ENCODE measurements around the gene SCAF8.
A peak's percentile ranks its signal among the peaks of the same experiment; 100 is the strongest.

The SCAF8 gene, protein sequence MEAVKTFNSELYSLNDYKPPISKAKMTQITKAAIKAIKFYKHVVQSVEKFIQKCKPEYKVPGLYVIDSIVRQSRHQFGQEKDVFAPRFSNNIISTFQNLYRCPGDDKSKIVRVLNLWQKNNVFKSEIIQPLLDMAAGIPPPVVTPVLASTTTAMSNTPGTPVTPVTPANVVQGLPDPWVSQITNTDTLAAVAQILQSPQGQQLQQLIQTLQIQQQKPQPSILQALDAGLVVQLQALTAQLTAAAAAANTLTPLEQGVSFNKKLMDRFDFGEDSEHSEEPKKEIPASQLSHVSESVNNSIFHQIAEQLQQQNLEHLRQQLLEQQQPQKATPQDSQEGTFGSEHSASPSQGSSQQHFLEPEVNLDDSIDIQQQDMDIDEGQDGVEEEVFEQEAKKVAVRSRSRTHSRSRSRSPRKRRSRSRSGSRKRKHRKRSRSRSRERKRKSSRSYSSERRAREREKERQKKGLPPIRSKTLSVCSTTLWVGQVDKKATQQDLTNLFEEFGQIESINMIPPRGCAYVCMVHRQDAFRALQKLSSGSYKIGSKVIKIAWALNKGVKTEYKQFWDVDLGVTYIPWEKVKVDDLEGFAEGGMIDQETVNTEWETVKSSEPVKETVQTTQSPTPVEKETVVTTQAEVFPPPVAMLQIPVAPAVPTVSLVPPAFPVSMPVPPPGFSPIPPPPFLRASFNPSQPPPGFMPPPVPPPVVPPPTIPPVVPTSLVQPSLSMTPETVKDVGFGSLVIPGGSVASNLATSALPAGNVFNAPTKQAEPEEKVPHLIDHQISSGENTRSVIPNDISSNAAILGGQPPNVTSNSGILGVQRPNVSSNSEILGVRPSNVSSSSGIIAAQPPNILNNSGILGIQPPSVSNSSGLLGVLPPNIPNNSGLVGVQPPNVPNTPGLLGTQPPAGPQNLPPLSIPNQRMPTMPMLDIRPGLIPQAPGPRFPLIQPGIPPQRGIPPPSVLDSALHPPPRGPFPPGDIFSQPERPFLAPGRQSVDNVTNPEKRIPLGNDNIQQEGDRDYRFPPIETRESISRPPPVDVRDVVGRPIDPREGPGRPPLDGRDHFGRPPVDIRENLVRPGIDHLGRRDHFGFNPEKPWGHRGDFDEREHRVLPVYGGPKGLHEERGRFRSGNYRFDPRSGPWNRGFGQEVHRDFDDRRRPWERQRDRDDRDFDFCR (N-terminal part only)

DNA sequence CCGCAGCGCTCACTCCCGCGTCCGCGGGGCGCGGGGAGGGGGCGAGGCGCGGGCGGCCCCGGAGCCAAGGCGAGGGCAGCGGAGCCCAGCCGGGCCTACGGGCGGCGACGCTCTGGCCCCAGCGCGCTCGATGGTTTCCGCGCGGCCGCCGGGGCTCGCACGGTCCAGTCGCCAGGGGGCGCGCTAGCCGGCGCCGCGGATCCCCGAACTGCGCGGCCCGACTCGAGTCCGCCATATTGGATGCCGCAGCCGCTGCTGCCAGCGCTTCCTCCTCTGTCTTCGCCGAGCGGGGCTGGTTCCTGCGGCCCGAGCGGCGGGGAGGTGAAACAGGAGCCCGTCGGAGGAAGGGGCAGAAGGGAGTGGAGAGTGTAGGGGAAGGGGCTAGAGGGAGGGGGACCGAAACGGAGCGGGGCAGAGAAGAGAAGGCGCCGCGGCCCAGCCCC is at the start of gene SCAF8:
TSS of gene SCAF8 (plus strand) at position 234 of the 443 bp plus-strand sequence. CDS start 485 bp downstream, outside the sequence.
- H3K4me1 ChIP-seq (ENCODE audit: control insufficient read depth, insufficient read depth, low read length) = peaks cover 8% of the 10 kb centered on the region
- H3K9me3 ChIP-seq (ENCODE audit: control insufficient read depth, insufficient read depth, low read depth, low read length) = no peaks in the 10 kb centered on the region
- peak within 1 kb of the TSS; percentile 98 for H3K27ac ChIP-seq (ENCODE audit: extremely low read depth, low read depth, low read length)
- POLR2A ChIA-PET = no interaction called here
- CTCF ChIA-PET = interaction anchor here (0.5 kb wide), 1 partner anchor 38 kb away, joined by 6 read pairs; no protein-coding TSS in a partner anchor
- peaks cover 4 to 5% of the 10 kb centered on the region in 2 experiments; a peak in 2 of 3 replicates for H3K36me3 ChIP-seq (ENCODE audit: control insufficient read depth in 2 of 2, insufficient read depth in 1 of 2, low read length in 2 of 2)
- peak within 1 kb of the TSS; percentile 94 for H3K4me3 ChIP-seq (ENCODE audit: low read depth, low read length)
- no peak for TF ChIP-seq MZF1 (tag by site-specific recombination; IDR thresholded peaks at IDR 0.05; ENCODE audit: borderline replicate concordance)
- no peak for TF ChIP-seq ZBTB1 (tag by site-specific recombination; IDR thresholded peaks at IDR 0.05)
- peak; percentile 17; the same call in 1 of the 2 replicates for TF ChIP-seq ZNF677 (tag by site-specific recombination; IDR thresholded peaks at IDR 0.05)
- TF ChIP-seq ZNF184 (tag by site-specific recombination; IDR thresholded peaks at IDR 0.05) = no peak
- TF ChIP-seq, protein P1, sequence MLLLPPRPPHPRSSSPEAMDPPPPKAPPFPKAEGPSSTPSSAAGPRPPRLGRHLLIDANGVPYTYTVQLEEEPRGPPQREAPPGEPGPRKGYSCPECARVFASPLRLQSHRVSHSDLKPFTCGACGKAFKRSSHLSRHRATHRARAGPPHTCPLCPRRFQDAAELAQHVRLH (tag by site-specific recombination; IDR thresholded peaks at IDR 0.05) = no peak
- TF ChIP-seq, protein P2, sequence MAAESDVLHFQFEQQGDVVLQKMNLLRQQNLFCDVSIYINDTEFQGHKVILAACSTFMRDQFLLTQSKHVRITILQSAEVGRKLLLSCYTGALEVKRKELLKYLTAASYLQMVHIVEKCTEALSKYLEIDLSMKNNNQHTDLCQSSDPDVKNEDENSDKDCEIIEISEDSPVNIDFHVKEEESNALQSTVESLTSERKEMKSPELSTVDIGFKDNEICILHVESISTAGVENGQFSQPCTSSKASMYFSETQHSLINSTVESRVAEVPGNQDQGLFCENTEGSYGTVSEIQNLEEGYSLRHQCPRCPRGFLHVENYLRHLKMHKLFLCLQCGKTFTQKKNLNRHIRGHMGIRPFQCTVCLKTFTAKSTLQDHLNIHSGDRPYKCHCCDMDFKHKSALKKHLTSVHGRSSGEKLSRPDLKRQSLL (tag by site-specific recombination; IDR thresholded peaks at IDR 0.05) = no peak
- TF ChIP-seq ZNF548 (tag by site-specific recombination; IDR thresholded peaks at IDR 0.05) = no peak
- no peak for TF ChIP-seq KLF10 (tag by site-specific recombination; IDR thresholded peaks at IDR 0.05)
- no peak for TF ChIP-seq ZNF747 (tag by site-specific recombination; IDR thresholded peaks at IDR 0.05)
- TF ChIP-seq ZNF791 (tag by site-specific recombination; IDR thresholded peaks at IDR 0.05) = no peak
- no peak for TF ChIP-seq ZNF510 (tag by site-specific recombination; IDR thresholded peaks at IDR 0.05; ENCODE audit: insufficient replicate concordance)
- TF ChIP-seq ZNF785 (tag by site-specific recombination; IDR thresholded peaks at IDR 0.05) = no peak
- no peak for TF ChIP-seq ZBTB21 (tag by site-specific recombination; IDR thresholded peaks at IDR 0.05)
- no peak for TF ChIP-seq ZNF416 (tag by site-specific recombination; IDR thresholded peaks at IDR 0.05)
- no peak; the same call in 1 of the 2 replicates for TF ChIP-seq ZBTB20 (tag by site-specific recombination; IDR thresholded peaks at IDR 0.05)
- TF ChIP-seq ZNF114 (tag by site-specific recombination; IDR thresholded peaks at IDR 0.05) = no peak
- TF ChIP-seq, protein P3, sequence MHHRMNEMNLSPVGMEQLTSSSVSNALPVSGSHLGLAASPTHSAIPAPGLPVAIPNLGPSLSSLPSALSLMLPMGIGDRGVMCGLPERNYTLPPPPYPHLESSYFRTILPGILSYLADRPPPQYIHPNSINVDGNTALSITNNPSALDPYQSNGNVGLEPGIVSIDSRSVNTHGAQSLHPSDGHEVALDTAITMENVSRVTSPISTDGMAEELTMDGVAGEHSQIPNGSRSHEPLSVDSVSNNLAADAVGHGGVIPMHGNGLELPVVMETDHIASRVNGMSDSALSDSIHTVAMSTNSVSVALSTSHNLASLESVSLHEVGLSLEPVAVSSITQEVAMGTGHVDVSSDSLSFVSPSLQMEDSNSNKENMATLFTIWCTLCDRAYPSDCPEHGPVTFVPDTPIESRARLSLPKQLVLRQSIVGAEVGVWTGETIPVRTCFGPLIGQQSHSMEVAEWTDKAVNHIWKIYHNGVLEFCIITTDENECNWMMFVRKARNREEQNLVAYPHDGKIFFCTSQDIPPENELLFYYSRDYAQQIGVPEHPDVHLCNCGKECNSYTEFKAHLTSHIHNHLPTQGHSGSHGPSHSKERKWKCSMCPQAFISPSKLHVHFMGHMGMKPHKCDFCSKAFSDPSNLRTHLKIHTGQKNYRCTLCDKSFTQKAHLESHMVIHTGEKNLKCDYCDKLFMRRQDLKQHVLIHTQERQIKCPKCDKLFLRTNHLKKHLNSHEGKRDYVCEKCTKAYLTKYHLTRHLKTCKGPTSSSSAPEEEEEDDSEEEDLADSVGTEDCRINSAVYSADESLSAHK (tag by site-specific recombination; IDR thresholded peaks at IDR 0.05) = peak; percentile 29; the same call in 1 of the 2 replicates
- peak; percentile 38; the same call in 1 of the 2 replicates for TF ChIP-seq HOXC10 (CRISPR knock-in tag; IDR thresholded peaks at IDR 0.05)
- no peak for TF ChIP-seq ZNF544 (tag by site-specific recombination; IDR thresholded peaks at IDR 0.05)
- TF ChIP-seq MEIS1 (CRISPR knock-in tag; IDR thresholded peaks at IDR 0.05; ENCODE audit: borderline replicate concordance) = no peak
- TF ChIP-seq ZNF133 (tag by site-specific recombination; IDR thresholded peaks at IDR 0.05) = no peak
- TF ChIP-seq ZNF777 (tag by site-specific recombination; IDR thresholded peaks at IDR 0.05; ENCODE audit: borderline replicate concordance) = no peak
- no peak for TF ChIP-seq ZNF426 (tag by site-specific recombination; IDR thresholded peaks at IDR 0.05)
- no peak for TF ChIP-seq SCRT2 (tag by site-specific recombination; IDR thresholded peaks at IDR 0.05)
- TF ChIP-seq, protein P4, sequence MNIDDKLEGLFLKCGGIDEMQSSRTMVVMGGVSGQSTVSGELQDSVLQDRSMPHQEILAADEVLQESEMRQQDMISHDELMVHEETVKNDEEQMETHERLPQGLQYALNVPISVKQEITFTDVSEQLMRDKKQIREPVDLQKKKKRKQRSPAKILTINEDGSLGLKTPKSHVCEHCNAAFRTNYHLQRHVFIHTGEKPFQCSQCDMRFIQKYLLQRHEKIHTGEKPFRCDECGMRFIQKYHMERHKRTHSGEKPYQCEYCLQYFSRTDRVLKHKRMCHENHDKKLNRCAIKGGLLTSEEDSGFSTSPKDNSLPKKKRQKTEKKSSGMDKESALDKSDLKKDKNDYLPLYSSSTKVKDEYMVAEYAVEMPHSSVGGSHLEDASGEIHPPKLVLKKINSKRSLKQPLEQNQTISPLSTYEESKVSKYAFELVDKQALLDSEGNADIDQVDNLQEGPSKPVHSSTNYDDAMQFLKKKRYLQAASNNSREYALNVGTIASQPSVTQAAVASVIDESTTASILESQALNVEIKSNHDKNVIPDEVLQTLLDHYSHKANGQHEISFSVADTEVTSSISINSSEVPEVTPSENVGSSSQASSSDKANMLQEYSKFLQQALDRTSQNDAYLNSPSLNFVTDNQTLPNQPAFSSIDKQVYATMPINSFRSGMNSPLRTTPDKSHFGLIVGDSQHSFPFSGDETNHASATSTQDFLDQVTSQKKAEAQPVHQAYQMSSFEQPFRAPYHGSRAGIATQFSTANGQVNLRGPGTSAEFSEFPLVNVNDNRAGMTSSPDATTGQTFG (tag by site-specific recombination; IDR thresholded peaks at IDR 0.05; ENCODE audit: borderline replicate concordance) = no peak
- peak; percentile 86 for TF ChIP-seq ZNF660 (tag by site-specific recombination; IDR thresholded peaks at IDR 0.05)

All from HEK293 (cell line).